BJ (cell line): ENCODE data around the gene DNAJB2. TPM values are rescaled to one million over a fixed set of nuclear protein-coding genes. Genes with fewer than 3 reads are reported as not detected.
A peak's percentile ranks its signal among the peaks of the same experiment; 100 is the strongest.

Experiments used
- CTCF ChIA-PET: fragments of 350-600 bp; formaldehyde crosslinking; extraction: SDS; loops from one replicate; lab custom pipeline; 2021; ENCODE audit warnings: antibody characterized with exemption, inconsistent platforms; lab: Yijun Ruan, JAX
- POLR2A ChIA-PET: fragments of 300-600 bp; sonication (Branson Sonifier 250); formaldehyde crosslinking; extraction: SDS; loops from one replicate; lab custom pipeline; 2021; ENCODE audit warnings: antibody characterized with exemption; lab: Charles Lee
- DNase-seq: peaks from one replicate; pipeline ENCODE4 v3.0.0-alpha.2; 2011; ENCODE audit warnings: low read depth
- H3K27me3 ChIP-seq: 2 replicates; pipeline ENCODE4 v1.6.0; 2011; ENCODE audit warnings: low read length; ENCODE audit not compliant: control insufficient read depth, insufficient read depth
- H3K36me3 ChIP-seq: 2 replicates; pipeline ENCODE4 v1.5.1; 2011; ENCODE audit warnings: low read length; ENCODE audit not compliant: control insufficient read depth, insufficient read depth
- H3K4me3 ChIP-seq: 2 replicates; pipeline ENCODE4 v1.5.1; 2011; ENCODE audit warnings: low read depth, mild to moderate bottlenecking, control low read depth, low read length
- polyA plus RNA-seq: library from polyadenylated mRNA; depleted of rRNA; stranded (reverse); fragments of >200 nt; gene quantifications from 2 replicates; pipeline ENCODE4 v1.2.3, GENCODE V29; 2011
- TF ChIP-seq, protein P1 (sequence below): IDR thresholded peaks from 2 replicates; pipeline ENCODE4 v1.5.1; 2011; ENCODE audit warnings: low read depth, mild to moderate bottlenecking, control low read depth, inconsistent platforms, low read length, moderate library complexity; ENCODE audit not compliant: insufficient read depth

DNAJB2 gene
- polyA plus RNA-seq, 1 experiment, result 57.3 TPM

DNA sequence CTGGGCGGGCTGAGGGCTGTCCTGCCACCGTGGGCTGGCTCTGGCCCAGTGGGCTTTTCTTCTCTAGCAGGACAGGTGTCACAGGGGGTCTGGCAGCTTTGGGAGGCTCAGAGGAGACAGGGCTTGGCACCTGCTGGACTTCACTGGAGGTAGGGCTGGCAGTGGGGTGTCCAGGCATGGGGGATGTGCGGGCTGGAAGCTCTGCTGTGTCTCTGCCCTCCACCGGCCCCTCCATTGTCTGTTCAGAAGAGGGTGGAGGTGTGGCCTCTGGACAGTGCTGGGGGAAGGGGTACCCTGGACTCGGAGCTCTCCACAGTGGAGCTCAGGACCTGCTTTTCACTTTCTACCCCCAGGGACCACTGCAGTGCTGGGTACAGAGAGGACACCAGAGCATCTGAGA, 20.9 kb downstream of the DNAJB2 start:
- Histone ChIP-seq H3K36me3 (no peaks in the 10 kb centered on the region), H3K27me3 (peaks cover 14% of the 10 kb centered on the region), H3K4me3 (no peak overlapping the region)
- ChIA-PET CTCF (interaction anchor here (0.9 to 20.7 kb wide), 15 partner anchors 8 to 305 kb away, joined by 3 to 403 read pairs (median 6); partner anchors contain the start of genes ABCB6, CNPPD1, DNAJB2 and NHEJ1), POLR2A (no interaction called here)
- TF ChIP-seq, protein P1, sequence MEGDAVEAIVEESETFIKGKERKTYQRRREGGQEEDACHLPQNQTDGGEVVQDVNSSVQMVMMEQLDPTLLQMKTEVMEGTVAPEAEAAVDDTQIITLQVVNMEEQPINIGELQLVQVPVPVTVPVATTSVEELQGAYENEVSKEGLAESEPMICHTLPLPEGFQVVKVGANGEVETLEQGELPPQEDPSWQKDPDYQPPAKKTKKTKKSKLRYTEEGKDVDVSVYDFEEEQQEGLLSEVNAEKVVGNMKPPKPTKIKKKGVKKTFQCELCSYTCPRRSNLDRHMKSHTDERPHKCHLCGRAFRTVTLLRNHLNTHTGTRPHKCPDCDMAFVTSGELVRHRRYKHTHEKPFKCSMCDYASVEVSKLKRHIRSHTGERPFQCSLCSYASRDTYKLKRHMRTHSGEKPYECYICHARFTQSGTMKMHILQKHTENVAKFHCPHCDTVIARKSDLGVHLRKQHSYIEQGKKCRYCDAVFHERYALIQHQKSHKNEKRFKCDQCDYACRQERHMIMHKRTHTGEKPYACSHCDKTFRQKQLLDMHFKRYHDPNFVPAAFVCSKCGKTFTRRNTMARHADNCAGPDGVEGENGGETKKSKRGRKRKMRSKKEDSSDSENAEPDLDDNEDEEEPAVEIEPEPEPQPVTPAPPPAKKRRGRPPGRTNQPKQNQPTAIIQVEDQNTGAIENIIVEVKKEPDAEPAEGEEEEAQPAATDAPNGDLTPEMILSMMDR, result no peak
- DNase-seq, result no peak

DNA sequence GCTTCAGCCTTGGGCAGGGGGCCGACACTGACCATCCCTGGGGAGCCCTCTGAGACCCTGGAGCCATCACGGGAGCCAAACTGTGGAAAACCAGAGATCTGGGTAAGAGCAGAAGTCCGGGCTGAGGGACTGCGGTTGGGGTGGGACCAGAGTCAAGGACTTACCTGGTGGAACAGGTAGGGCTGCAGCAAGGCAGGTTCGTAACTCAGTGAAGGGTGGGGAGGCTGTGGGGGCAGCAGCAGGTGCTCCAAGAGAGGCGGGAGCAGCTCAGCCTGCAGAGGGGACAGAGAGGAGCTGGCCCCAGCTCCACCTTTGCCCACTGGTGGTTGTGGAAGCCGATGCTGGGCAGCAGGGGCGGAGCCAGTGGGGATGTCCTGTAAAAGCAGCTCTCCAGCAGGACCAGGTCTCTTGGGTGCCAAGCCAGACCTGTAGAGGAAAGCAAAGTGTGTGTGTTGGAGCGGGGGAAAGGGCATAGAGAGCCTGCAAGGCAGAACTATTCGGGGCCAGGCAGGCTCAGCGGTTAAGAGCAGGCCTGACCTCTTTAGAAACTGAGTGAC, 23.3 kb downstream of the DNAJB2 start:
- H3K4me3 ChIP-seq, result no peak overlapping the region
- POLR2A ChIA-PET, result no interaction called here
- H3K36me3 ChIP-seq, result no peaks in the 10 kb centered on the region
- H3K27me3 ChIP-seq, result peaks cover 14% of the 10 kb centered on the region
- CTCF ChIA-PET, result interaction anchor here (1.8 to 20.7 kb wide), 3 partner anchors 8 to 144 kb away, joined by 5 to 403 read pairs (median 105); partner anchors contain the start of genes DNAJB2 and NHEJ1
- TF ChIP-seq, protein P1, result no peak
- no peak for DNase-seq

DNA sequence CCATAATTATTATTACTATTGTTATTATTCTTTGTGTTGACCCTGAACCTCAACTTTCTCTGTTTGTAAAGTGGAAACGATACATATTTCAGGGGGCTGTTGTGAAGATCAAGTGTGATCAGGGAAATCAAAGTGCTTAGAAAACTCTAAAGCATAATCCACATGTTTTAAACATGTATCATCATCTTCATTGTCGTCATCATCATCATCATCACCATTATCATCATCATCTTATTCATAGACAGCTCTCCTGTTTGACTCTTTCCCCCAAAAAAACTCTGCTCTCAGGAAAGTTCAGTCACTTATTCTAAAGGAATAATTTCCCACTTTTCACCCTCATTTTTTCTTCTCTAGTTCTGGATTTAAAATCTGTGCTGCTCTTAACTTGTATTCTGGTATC, 25.1 kb downstream of the DNAJB2 start:
- Histone ChIP-seq H3K27me3 (peaks cover 14% of the 10 kb centered on the region), H3K36me3 (no peaks in the 10 kb centered on the region), H3K4me3 (no peak overlapping the region)
- DNase-seq, result no peak
- POLR2A ChIA-PET, result no interaction called here
- CTCF ChIA-PET, result interaction anchor here (0.6 to 20.7 kb wide), 3 partner anchors 9 to 138 kb away, joined by 3 to 403 read pairs (median 12); partner anchors contain the start of gene DNAJB2
- TF ChIP-seq, protein P1, result no peak

DNA sequence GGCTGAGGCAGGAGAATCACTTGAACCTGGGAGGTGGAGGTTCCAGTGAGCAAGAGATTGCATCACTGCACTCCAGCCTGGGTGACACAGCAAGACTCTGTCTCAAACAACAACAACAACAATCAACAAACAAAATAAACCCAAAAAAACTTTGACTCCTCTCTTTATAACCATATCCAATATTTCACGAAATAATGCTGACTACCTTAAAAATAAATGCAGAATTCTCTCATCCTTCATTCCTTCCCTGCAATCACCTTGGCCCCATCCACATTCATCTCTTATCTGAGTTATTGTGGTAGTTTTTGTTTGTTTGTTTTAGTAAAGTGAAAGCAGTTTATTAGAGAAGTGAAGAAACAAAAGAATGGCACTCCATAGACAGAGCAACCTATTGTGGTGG, 26.9 kb downstream of the DNAJB2 start:
- Histone ChIP-seq H3K36me3 (no peaks in the 10 kb centered on the region), H3K4me3 (no peak overlapping the region), H3K27me3 (peaks cover 14% of the 10 kb centered on the region)
- CTCF ChIA-PET, result interaction anchor here (1.0 to 1.9 kb wide), 2 partner anchors 11 to 13 kb away, joined by 4 to 12 read pairs; no protein-coding TSS in a partner anchor
- no peak for DNase-seq
- TF ChIP-seq, protein P1, result no peak
- POLR2A ChIA-PET, result no interaction called here

DNA sequence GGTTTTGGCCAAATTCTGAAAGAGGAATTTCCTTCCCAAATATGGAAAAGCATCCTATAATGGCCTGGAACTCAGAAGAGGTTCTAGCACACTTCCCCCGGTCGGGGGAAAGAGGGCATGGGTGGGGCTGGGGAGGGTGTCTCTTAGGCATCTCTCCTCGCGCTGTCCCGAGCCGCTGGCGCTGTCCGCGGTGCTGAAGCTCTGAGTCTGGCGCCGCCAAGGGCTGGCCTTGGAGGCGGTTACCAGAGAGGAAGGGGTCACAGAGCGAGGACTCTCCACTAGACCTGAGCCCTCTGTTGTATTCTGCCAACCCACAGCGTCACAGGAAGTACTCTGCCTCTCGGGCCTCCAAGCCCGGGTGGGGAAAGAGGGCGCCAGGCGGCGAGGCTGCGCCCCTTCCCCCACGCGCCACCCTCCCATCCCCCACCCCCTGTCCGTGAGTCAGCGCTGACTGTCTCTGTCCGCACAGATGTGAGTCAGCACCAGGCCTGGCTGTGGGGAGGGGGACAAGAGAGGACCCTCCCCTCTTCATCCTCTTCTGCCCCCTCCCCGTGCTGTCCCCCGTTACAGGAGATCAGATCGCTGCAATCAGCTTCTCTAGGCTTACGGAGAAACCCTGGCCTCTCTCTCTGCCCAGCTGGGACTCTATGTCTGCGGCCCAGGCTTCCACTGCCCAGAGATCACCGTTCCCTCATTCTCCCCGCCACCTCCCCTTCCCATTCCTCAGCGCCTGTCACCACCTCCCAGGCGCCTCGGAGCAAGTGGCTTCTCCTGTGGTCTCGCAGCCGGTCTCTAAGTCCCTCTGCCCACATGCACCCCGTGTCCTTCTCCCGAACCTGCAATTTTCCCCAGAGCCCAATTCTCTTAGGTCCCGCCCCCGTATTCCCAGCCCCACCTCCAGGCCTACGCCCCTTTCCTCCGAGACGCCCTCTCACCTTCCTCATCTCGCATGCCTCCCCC, 29.3 kb downstream of the DNAJB2 start:
- H3K27me3 ChIP-seq, result peaks cover 11% of the 10 kb centered on the region
- DNase-seq, result no peak
- no peaks in the 10 kb centered on the region for H3K36me3 ChIP-seq
- TF ChIP-seq, protein P1, result no peak
- POLR2A ChIA-PET, result no interaction called here
- H3K4me3 ChIP-seq, result peak overlapping the region; percentile 32
- CTCF ChIA-PET, result interaction anchor here (0.7 to 3.6 kb wide), 4 partner anchors 9 to 31 kb away, joined by 3 to 23 read pairs (median 6); no protein-coding TSS in a partner anchor
